ENCODE results near the gene B4GALT3.

B4GALT3 gene

DNA sequence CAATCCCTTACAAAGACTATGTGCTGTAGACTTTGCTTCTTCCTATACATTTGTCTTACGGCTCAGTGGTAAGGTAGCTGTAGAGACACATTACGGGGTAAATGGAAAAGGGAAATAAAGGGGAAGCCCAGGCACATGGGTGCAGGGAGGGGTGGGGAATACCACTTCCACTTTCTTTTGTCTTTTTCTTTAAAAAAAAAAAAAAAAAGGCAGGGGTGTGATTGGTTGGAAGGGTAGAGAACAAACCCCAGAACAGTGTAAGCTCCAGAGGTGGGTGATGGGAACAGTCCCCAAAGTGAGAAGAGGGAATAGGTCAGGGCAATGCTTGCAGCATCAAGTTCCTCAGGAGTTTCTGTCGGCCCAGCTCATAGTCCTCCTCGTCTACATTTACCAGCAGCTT lies 55.5 kb downstream of the B4GALT3 start:
- DNase-seq: no peak

Data from NCI-H187 (cell line).